Esophagus squamous epithelium (tissue), 5 donors: ENCODE data around the gene CROT. TPM values are rescaled to one million over a fixed set of nuclear protein-coding genes. Genes with fewer than 3 reads are reported as not detected.

ENCODE experiments used
- DNase-seq: peaks from one replicate; lab custom pipeline; 2025; lab: John Stamatoyannopoulos, UW
- H3K27ac ChIP-seq, 4 donors: fragments of 200-600 bp; sonication (generic); one replicate each; pipeline ENCODE4 v1.5.1; 2016 to 2019; ENCODE audit warnings: mild to moderate bottlenecking in 1 of 4
- H3K27me3 ChIP-seq, 4 donors: fragments of 200-600 bp; sonication (generic); 1 replicate in 3 of 4; 2 replicates in 1 of 4; pipeline versions ENCODE4 v1.5.1 to v1.6.0; 2017 to 2021; ENCODE audit warnings: antibody characterized with exemption in 1 of 4
- H3K36me3 ChIP-seq, 3 donors: fragments of 200-600 bp; sonication (generic); one replicate each; pipeline ENCODE4 v1.5.1; 2016 to 2019
- H3K4me1 ChIP-seq, 3 donors: fragments of 200-600 bp; sonication (generic); one replicate each; pipeline ENCODE4 v1.5.1; 2017 to 2019
- H3K4me3 ChIP-seq, 4 donors: fragments of 200-600 bp; sonication (generic); 1 replicate in 3 of 4; 2 replicates in 1 of 4; pipeline ENCODE4 v1.5.1; 2016 to 2019; ENCODE audit warnings: mild to moderate bottlenecking in 2 of 4, moderate library complexity in 1 of 4
- H3K9me3 ChIP-seq, 3 donors: fragments of 200-600 bp; sonication (generic); one replicate each; pipeline ENCODE4 v1.5.1; 2016 to 2019
- POLR2A ChIP-seq, 4 donors: fragments of 450-650 bp; IDR thresholded peaks; one replicate each; pipeline ENCODE4 v1.6.1; 2017; ENCODE audit warnings: antibody characterized with exemption in 4 of 4, mild to moderate bottlenecking in 4 of 4, moderate library complexity in 3 of 4
- WGBS, 2 donors: methylation state at CpG; one replicate each; pipeline ENCODE4 v1.1.5; 2018; 5-methylcytosine and 5-hydroxymethylcytosine counted together
- intact Hi-C: fragments of 100-400 bp; cut with DNase I; formaldehyde crosslinking; loops from one replicate; pipeline ENCODE4 v1.15.0; 2022
- total RNA-seq, 4 donors: library from RNA; depleted of rRNA; stranded (reverse); fragments of >200 nt; gene quantifications; one replicate each; pipeline ENCODE4 v1.1.0, GENCODE V29; 2016
- TF ChIP-seq, protein P1 (sequence below), 6 experiments: fragments of 450-650 bp in 4 of 6; fragments of 200-600 bp in 2 of 6; sonication (generic) in 2 of 6; IDR thresholded peaks; one replicate each; pipeline ENCODE4 v1.5.1; 2016 to 2019; ENCODE audit warnings: antibody characterized with exemption in 6 of 6, mild to moderate bottlenecking in 4 of 6, moderate library complexity in 4 of 6
- donor health status: DM: yes; HTN: yes; CAD: no.

Gene CROT
- total RNA-seq, 4 donors from 2014 or later: 34.5 to 42.2 (median 36.1) TPM

GRCh38 chr7:87363342-87363741 lies 17.9 kb downstream of the CROT start:
- Histone ChIP-seq H3K27me3 (no peaks in the 10 kb centered on the region), H3K4me1 (peaks cover 0 to 13% (median 0%) of the 10 kb centered on the region in 3 donors), H3K27ac (no peak overlapping the region), H3K4me3 (no peak overlapping the region), H3K9me3 (no peaks in the 10 kb centered on the region), H3K36me3 (peaks cover 0 to 77% (median 4%) of the 10 kb centered on the region in 3 donors)
- 97 to 100% methylated on average over 1 of the region's 1 CpG for WGBS, 2 donors
- intact Hi-C loops: no loop called here
- TF ChIP-seq, protein P1, sequence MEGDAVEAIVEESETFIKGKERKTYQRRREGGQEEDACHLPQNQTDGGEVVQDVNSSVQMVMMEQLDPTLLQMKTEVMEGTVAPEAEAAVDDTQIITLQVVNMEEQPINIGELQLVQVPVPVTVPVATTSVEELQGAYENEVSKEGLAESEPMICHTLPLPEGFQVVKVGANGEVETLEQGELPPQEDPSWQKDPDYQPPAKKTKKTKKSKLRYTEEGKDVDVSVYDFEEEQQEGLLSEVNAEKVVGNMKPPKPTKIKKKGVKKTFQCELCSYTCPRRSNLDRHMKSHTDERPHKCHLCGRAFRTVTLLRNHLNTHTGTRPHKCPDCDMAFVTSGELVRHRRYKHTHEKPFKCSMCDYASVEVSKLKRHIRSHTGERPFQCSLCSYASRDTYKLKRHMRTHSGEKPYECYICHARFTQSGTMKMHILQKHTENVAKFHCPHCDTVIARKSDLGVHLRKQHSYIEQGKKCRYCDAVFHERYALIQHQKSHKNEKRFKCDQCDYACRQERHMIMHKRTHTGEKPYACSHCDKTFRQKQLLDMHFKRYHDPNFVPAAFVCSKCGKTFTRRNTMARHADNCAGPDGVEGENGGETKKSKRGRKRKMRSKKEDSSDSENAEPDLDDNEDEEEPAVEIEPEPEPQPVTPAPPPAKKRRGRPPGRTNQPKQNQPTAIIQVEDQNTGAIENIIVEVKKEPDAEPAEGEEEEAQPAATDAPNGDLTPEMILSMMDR (IDR thresholded peaks at IDR 0.05): no peak
- TF ChIP-seq POLR2A (IDR thresholded peaks at IDR 0.05): no peak
- DNase-seq: no peak

- intact Hi-C loops: no loop called here
- Histone ChIP-seq H3K27me3 (no peaks in the 10 kb centered on the region), H3K36me3 (peaks cover 0 to 82% (median 6%) of the 10 kb centered on the region in 3 donors), H3K4me3 (no peak overlapping the region), H3K9me3 (no peaks in the 10 kb centered on the region), H3K27ac (no peak overlapping the region), H3K4me1 (peaks cover 0 to 6% (median 0%) of the 10 kb centered on the region in 3 donors)
- TF ChIP-seq POLR2A (IDR thresholded peaks at IDR 0.05): no peak
- TF ChIP-seq, protein P1 (IDR thresholded peaks at IDR 0.05): no peak
- DNase-seq: no peak
Measured at GRCh38 chr7:87364246-87364645, 18.8 kb downstream of the CROT start.

DNA sequence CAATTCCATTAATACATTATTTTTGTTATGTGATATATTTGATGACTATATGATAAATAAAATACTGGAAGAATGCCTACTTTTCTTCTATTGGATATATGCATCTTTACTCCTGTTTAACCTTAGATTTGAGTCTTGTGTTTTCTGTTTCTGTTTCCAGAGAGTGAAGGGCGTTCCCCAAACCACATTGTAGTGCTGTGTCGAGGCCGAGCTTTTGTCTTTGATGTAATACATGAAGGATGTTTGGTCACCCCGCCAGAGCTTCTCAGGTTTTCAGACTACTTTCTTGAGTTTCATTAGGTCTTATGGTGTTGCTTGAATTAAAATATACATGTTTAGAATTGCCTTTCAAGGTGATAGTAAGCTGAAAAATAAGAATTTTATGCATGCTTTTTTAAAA lies 23.8 kb downstream of the CROT start:
- H3K4me1 ChIP-seq: peaks cover 0 to 10% (median 0%) of the 10 kb centered on the region in 3 donors
- H3K27ac ChIP-seq: no peak overlapping the region
- TF ChIP-seq POLR2A (IDR thresholded peaks at IDR 0.05): no peak
- TF ChIP-seq, protein P1 (IDR thresholded peaks at IDR 0.05): no peak
- peaks cover 0 to 79% (median 2%) of the 10 kb centered on the region in 3 donors for H3K36me3 ChIP-seq
- DNase-seq: no peak
- H3K4me3 ChIP-seq: no peak overlapping the region
- no peaks in the 10 kb centered on the region for H3K9me3 ChIP-seq
- WGBS, 2 donors: 81 to 87% methylated on average over 4 of the region's 4 CpGs
- no peaks in the 10 kb centered on the region for H3K27me3 ChIP-seq
- intact Hi-C loops: no loop called here

- DNase-seq: no peak
- Histone ChIP-seq H3K36me3 (peaks cover 0 to 66% (median 2%) of the 10 kb centered on the region in 3 donors), H3K9me3 (no peaks in the 10 kb centered on the region), H3K27ac (peak overlapping the region in 1 of 4 donors; percentile 31), H3K4me3 (no peak overlapping the region), H3K4me1 (peaks cover 0 to 10% (median 0%) of the 10 kb centered on the region in 3 donors), H3K27me3 (no peaks in the 10 kb centered on the region)
- 69 to 83% methylated on average over 1 of the region's 1 CpG for WGBS, 2 donors
- TF ChIP-seq POLR2A (IDR thresholded peaks at IDR 0.05): no peak
- TF ChIP-seq, protein P1 (IDR thresholded peaks at IDR 0.05): no peak
- intact Hi-C loops: no loop called here
Measured at GRCh38 chr7:87370660-87371180, 25.3 kb downstream of the CROT start.

- no peak for DNase-seq
- intact Hi-C loops: no loop called here
Measured at GRCh38 chr7:87375662-87376435, 30.4 kb downstream of the CROT start.

More at GRCh38 chr7:87375662-87376435, 30.4 kb downstream of the CROT start:
- H3K27ac ChIP-seq: no peak overlapping the region
- 79 to 80% methylated on average over 5 of the region's 5 CpGs for WGBS, 2 donors
- no peaks in the 10 kb centered on the region for H3K9me3 ChIP-seq
- peaks cover 0 to 2% (median 0%) of the 10 kb centered on the region in 3 donors for H3K4me1 ChIP-seq
- no peaks in the 10 kb centered on the region for H3K27me3 ChIP-seq
- peaks cover 0 to 74% (median 0%) of the 10 kb centered on the region in 3 donors for H3K36me3 ChIP-seq
- no peak overlapping the region for H3K4me3 ChIP-seq
- TF ChIP-seq, protein P1 (IDR thresholded peaks at IDR 0.05): no peak
- TF ChIP-seq POLR2A (IDR thresholded peaks at IDR 0.05): no peak
